ENCODE measurements around the gene SLC40A1.

GRCh38 chr2:189522435-189523151, 58.0 kb downstream of the SLC40A1 start:
- TF ChIP-seq CTCF (IDR thresholded peaks at IDR 0.05; ENCODE audit: low read depth, low read length): no peak
- no peak for TF ChIP-seq EZH2phosphoT487 (IDR thresholded peaks at IDR 0.05; ENCODE audit: low read depth)

Measured in OCI-LY3 (cell line).